GM21367 (cell line): ENCODE data around the gene OLA1.
A peak's percentile ranks its signal among the peaks of the same experiment; 100 is the strongest.
"Not testable (repeated sequence)": the region's sequence is repeated elsewhere in the genome, so short reads cannot be mapped to it uniquely, and the experiment has no call there.

ENCODE experiments used
- ATAC-seq: cut with Tn5 transposase; IDR thresholded peaks from one replicate; pipeline ENCODE4 v1.9.1; 2021; ENCODE audit not compliant: unreplicated experiment

The OLA1 gene

GRCh38 chr2:174248187-174248997, at the start of gene OLA1:
OLA1 (minus strand) TSS chr2:174248532; CDS start chr2:174246815, 1,717 bp downstream.
- peak; percentile 95 for ATAC-seq

DNA sequence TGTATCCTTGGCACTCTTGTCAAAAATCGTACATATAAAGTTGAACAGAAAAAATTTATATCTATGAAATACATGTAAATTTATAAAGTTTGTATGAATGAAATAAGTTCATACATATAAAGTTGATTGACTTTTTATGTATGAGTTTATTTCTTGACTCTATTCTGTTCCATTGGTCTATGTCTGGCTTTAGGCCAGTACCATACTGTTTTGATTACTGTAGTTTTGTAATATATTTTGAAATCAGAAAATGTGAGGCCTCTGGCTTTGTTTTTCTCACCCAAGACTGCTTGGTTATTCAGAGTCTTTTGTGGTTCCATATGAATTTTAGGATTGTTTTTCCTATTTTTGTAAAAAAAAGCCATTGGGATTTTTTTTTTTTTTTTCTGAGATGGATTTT, 44.6 kb upstream of the OLA1 start:
- ATAC-seq = no peak

DNA sequence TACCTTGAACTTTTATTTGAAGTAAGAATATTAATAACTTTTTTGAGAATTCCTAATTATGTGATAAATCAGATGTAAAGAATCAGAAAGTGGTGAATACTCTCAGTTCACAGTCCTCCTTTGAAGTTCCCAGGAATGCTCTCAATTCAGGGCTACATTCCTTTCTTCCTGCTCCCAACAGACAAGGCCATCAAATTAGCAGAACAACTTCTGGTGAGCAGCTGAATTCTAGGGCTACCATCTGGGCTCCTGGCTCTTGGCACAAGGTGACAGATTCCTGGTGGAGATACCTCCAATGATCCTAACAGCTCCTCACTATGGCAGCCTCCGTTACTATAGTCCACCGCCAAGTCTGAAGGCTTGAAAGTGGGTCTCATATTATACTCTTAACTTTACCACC, 37.8 kb upstream of the OLA1 start:
- ATAC-seq = no peak

- no peak for ATAC-seq
Measured at GRCh38 chr2:174282441-174282840, 34.1 kb upstream of the OLA1 start.

- ATAC-seq = no peak
Measured at GRCh38 chr2:174281736-174282135, 33.4 kb upstream of the OLA1 start.

DNA sequence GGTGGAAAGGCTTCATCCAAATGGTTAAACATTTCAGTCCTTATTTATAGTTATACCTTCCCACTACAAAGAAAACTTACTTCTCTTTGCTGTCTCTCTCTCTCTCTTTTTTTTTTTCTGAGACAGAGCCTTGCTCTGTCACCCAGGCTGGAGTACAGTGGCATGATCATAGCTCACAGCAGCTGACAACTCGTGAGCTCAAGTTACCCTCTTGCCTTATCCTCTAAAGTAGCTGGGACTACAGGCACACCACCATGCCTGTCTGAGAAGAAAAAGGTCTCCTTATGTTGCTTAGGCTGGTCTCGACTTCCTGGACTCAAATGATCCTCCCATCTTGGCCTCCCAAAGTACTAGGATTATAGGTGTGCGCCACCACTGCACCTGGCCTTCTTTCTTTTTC, 32.3 kb upstream of the OLA1 start:
- ATAC-seq = no peak

- not testable (repeated sequence) for ATAC-seq
Measured at GRCh38 chr2:174270263-174270662, 21.9 kb upstream of the OLA1 start.

DNA sequence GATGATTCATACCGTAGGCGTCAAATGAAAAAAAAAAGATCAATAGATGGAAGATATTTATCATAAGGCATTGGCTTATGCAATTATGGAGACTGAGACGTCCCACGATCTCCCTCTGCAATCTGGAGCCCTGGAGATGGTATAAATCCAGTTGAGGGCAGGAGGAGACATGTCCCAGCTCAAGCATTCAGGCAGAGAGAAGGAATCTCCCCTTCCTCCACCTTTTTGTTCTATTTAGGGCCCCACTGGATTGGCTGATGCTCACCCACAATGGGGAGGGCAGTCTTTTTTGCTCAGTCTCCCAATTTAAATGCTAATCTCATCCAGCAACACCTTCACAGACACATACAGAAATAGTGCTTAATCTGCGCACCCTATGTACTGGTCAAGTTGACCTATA, 18.0 kb upstream of the OLA1 start:
- ATAC-seq = no peak

- ATAC-seq = no peak
Measured at GRCh38 chr2:174263997-174264396, 15.7 kb upstream of the OLA1 start.

- no peak for ATAC-seq
Measured at GRCh38 chr2:174259981-174260380, 11.6 kb upstream of the OLA1 start.

DNA sequence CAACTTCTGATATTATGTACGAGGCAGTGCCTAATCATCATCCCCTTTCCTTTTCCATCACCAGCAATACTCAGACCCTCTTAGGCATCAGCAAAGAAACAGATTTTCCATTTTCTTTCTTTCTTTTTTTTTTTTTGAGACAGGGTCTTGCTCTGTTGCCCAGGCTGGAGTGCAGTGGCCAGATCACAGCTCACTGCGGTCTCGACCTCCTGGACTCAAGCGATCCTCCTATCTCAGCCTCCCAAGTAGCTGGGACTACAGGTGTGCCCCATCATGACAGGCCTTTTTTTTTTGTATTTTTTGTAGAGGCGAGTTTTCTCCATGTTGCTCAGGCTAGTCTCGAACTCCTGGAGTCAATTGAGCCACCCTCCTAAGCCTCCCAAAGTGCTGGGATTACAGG, 5.9 kb upstream of the OLA1 start:
- ATAC-seq = no peak

GRCh38 chr2:174248998-174249592, 763 bp upstream of the OLA1 start:
- ATAC-seq = no peak

DNA sequence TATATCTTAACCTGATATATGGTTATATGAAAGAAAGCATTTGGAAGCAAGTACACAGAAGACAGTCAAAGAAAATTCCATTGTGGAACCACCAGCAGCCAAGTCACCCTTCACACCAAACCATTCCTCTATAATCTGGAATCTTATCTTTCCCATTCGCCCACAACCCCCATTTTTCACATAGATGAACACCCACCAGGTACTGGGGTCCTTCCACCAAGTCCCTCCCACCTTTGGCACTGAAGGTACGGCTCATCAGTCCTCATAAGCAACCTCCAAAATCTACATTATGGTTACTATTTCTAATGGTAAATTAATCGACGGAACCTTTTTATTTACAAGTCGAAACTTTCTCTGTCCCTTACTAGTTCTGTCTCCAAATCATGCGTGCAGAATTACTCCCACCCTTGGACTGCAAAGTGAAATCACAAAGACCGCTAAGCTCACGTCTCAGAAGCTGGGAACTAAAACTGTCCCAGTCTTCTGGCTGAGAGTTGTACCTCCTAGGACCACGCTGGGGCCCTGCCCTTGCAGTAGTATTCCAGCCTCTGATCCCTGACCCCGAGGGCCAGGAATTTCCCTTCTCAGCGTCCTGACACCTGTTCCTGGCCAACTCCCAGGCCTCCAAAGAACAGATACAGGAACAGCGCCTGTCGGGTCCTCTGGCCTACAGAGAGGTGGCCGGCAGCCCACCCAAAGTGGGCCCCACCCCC, 702 bp downstream of the OLA1 start:
- ATAC-seq = peak; percentile 6

GRCh38 chr2:174246944-174247381, 1.4 kb downstream of the OLA1 start:
- ATAC-seq = no peak

DNA sequence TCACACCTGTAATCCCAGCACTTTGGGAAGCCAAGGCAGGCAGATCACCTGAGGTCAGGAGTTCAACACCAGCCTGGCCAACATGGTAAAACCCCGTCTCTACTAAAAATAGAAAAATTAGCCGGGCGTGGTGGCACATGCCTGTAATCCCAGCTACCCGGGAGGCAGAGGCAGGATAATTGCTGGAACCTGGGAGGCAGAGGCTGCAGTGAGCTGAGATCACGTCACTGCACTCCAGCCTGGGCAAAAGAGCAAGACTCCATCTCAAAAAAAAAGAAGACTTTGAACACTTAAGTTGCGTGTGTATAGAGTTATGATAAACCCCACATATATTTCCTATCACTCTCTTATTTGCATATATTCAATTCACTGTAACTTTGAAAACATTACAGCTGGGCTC, 2.7 kb downstream of the OLA1 start:
- ATAC-seq = not testable (repeated sequence)

DNA sequence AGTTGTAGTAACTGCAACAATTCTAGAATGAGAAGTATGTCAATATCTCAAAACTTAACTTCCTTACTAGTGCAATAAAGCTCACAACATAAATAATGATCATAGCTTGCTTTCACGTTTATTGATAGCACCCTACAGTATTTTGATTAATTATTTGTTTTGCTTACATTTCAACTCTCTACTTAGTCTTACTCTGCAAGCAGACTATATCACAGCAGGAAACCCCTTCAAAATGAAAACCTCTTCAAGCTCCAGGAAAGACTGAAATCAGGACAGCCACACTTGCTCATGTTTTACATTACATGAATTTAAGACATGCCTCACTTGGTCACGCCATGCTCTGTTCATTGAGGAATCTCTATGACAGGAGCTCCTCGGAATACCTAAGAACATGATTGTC, 3.3 kb downstream of the OLA1 start:
- no peak for ATAC-seq

- no peak for ATAC-seq
Measured at GRCh38 chr2:174243812-174244211, 4.5 kb downstream of the OLA1 start.

GRCh38 chr2:174240097-174240496, 8.2 kb downstream of the OLA1 start:
- ATAC-seq = no peak

DNA sequence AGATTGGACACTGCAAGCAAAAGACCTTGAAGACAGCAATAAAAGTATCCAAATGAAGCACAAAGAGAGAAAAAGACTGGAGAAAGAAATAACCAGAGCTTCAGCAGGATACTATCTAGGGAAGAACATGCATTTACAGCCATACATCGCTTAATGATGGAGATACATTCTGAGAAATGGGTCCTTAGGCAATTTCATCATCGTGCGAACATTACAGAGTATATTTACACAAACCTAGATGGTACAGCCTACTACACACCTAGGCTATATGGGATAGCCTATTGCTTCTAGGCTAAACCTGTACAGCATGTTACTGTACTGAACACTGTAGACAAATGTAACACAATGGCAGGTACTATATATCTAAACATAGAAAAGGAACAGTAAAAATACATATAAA, 11.9 kb downstream of the OLA1 start:
- ATAC-seq = no peak

GRCh38 chr2:174235680-174236079, 12.7 kb downstream of the OLA1 start:
- ATAC-seq = no peak

- no peak for ATAC-seq
Measured at GRCh38 chr2:174233771-174234275, 14.5 kb downstream of the OLA1 start.

DNA sequence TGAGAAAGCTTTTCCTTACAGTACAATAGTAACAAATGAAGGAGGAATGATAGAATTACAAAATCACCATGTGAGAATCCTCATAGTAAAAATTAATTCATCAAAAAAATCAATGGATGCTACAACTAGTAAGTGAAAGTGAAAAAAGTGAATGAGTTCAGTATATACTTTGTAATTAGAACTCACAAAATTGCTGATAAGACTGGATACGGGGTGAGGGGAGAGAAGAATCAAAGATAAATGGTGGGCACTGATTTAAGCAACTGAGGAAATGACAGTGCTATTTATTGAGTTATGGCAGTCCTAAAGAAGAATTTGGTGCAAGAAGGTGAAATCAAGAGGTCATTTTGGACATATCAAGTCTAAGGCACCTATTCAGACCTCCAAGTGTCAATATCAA, 20.6 kb downstream of the OLA1 start:
- no peak for ATAC-seq
